GM12865 (cell line): Measurements from ENCODE around the gene CACNA1C.

Experiments
- DNase-seq: peaks from one replicate; pipeline ENCODE4 v3.0.0; 2010; ENCODE audit warnings: low read depth
- H3K4me3 ChIP-seq: 2 replicates; pipeline ENCODE4 v1.5.1; 2011; ENCODE audit warnings: mild to moderate bottlenecking, low read depth, low read length, control low read depth
- CTCF ChIP-seq: IDR thresholded peaks from 2 replicates; pipeline ENCODE4 v1.5.1; 2011; ENCODE audit warnings: low read length, control low read depth, low read depth, inconsistent platforms; ENCODE audit not compliant: insufficient read depth; ENCODE audit errors: missing control alignments

The CACNA1C gene

GRCh38 chr12:2013086-2013485 is 39.7 kb upstream of the CACNA1C start:
- no peak overlapping the region for H3K4me3 ChIP-seq
- no peak for TF ChIP-seq CTCF
- DNase-seq, result no peak

- DNase-seq, result no peak
- no peak for TF ChIP-seq CTCF
Observed at GRCh38 chr12:2013527-2014223, 39.1 kb upstream of the CACNA1C start.

GRCh38 chr12:2014231-2014630 is 38.6 kb upstream of the CACNA1C start:
- H3K4me3 ChIP-seq, result no peak overlapping the region
- no peak for TF ChIP-seq CTCF

More at GRCh38 chr12:2013527-2014223, 39.1 kb upstream of the CACNA1C start:
- no peak overlapping the region for H3K4me3 ChIP-seq

GRCh38 chr12:2016862-2017545 is 35.8 kb upstream of the CACNA1C start:
- no peak for TF ChIP-seq CTCF
- DNase-seq, result no peak
- no peak overlapping the region for H3K4me3 ChIP-seq

More at GRCh38 chr12:2014231-2014630, 38.6 kb upstream of the CACNA1C start:
- DNase-seq, result no peak

GRCh38 chr12:2017546-2018337 is 35.0 kb upstream of the CACNA1C start:
- TF ChIP-seq CTCF, result no peak
- H3K4me3 ChIP-seq, result no peak overlapping the region
- peak; percentile 50 for DNase-seq

GRCh38 chr12:2018391-2018790 is 34.4 kb upstream of the CACNA1C start:
- H3K4me3 ChIP-seq, result no peak overlapping the region
- TF ChIP-seq CTCF, result no peak
- DNase-seq, result no peak
